ENCODE measurements around the gene ARL15. TPM values are rescaled to one million over a fixed set of nuclear protein-coding genes. Genes with fewer than 3 reads are reported as not detected.

ARL15 gene
- total RNA-seq, 2 donors from 2014 or later = 14.3 to 24.1 TPM

GRCh38 chr5:54148067-54148845, 162.1 kb downstream of the ARL15 start:
- Histone ChIP-seq H3K4me1 (no peaks in the 10 kb centered on the region), H3K27ac (no peak overlapping the region), H3K9me3 (no peaks in the 10 kb centered on the region), H3K36me3 (replicated peaks in 1 of 2; ENCODE audit: insufficient read depth in 1 of 2, low read depth in 2 of 2) (no peaks in the 10 kb centered on the region), H3K4me3 (no peak overlapping the region), H3K27me3 (no peaks in the 10 kb centered on the region)
- intact Hi-C loops (cut with DNase I) = no loop called here
- WGBS, 2 donors = 61 to 62% methylated on average over 6 of the region's 6 CpGs
- no peak for TF ChIP-seq CTCF (IDR thresholded peaks at IDR 0.05)
- no peak for TF ChIP-seq POLR2A (IDR thresholded peaks at IDR 0.05)
- DNase-seq (no peak), ATAC-seq (no peak)

DNA sequence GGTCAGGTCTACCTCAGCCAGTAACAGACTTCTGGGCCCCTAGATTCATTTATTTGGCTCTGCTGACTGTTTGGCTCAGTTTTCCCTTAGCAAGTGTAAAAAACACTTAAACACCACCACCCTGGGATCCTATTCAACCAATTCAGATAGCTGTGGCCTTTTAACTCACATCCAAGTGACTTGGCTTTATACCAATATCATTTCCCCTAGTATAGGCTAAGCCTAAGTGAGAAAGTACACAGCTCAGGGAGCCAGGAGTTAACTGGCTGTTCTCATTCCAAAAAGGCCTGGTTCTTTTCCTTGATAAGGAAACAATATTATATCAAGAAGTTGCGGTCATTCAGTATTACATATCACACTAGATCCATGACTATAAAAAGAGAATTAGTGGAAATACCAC, 163.5 kb downstream of the ARL15 start:
- Histone ChIP-seq H3K4me3 (no peak overlapping the region), H3K9me3 (no peaks in the 10 kb centered on the region), H3K36me3 (replicated peaks in 1 of 2; ENCODE audit: insufficient read depth in 1 of 2, low read depth in 2 of 2) (no peaks in the 10 kb centered on the region), H3K27ac (no peak overlapping the region), H3K27me3 (no peaks in the 10 kb centered on the region), H3K4me1 (no peaks in the 10 kb centered on the region)
- intact Hi-C loops (cut with DNase I) = no loop called here
- DNase-seq (no peak), ATAC-seq (no peak)
- 52 to 74% methylated on average over 1 of the region's 1 CpG for WGBS, 2 donors
- TF ChIP-seq POLR2A (IDR thresholded peaks at IDR 0.05) = no peak
- TF ChIP-seq CTCF (IDR thresholded peaks at IDR 0.05) = no peak

- TF ChIP-seq POLR2A (IDR thresholded peaks at IDR 0.05) (no peak), CTCF (IDR thresholded peaks at IDR 0.05) (no peak)
- intact Hi-C loops (cut with DNase I) = no loop called here
- ATAC-seq (no peak), DNase-seq (no peak)
- WGBS, 2 donors = 67 to 72% methylated on average over 3 of the region's 3 CpGs
- H3K27ac ChIP-seq = no peak overlapping the region
- no peaks in the 10 kb centered on the region for H3K27me3 ChIP-seq
- H3K4me3 ChIP-seq = no peak overlapping the region
- H3K36me3 ChIP-seq (replicated peaks in 1 of 2; ENCODE audit: insufficient read depth in 1 of 2, low read depth in 2 of 2) = no peaks in the 10 kb centered on the region
- no peaks in the 10 kb centered on the region for H3K9me3 ChIP-seq
- no peaks in the 10 kb centered on the region for H3K4me1 ChIP-seq
These were observed 164.0 kb downstream of the ARL15 start for GRCh38 chr5:54146390-54146789.

GRCh38 chr5:54140247-54140840, 170.0 kb downstream of the ARL15 start:
- Histone ChIP-seq H3K9me3 (no peaks in the 10 kb centered on the region), H3K4me3 (no peak overlapping the region), H3K27me3 (no peaks in the 10 kb centered on the region), H3K27ac (no peak overlapping the region), H3K4me1 (no peaks in the 10 kb centered on the region), H3K36me3 (replicated peaks in 1 of 2; ENCODE audit: insufficient read depth in 1 of 2, low read depth in 2 of 2) (no peaks in the 10 kb centered on the region)
- 81 to 87% methylated on average over 2 of the region's 2 CpGs for WGBS, 2 donors
- intact Hi-C loops (cut with DNase I) = no loop called here
- no peak for TF ChIP-seq CTCF (IDR thresholded peaks at IDR 0.05)
- DNase-seq (no peak), ATAC-seq (no peak)
